GM19438 (cell line): Measurements from ENCODE around the gene TRAK1.
"Not testable (repeated sequence)": the region's sequence is repeated elsewhere in the genome, so short reads cannot be mapped to it uniquely, and the experiment has no call there.

ENCODE experiments used
- ATAC-seq: cut with Tn5 transposase; IDR thresholded peaks from one replicate; pipeline ENCODE4 v1.9.1; 2021; ENCODE audit warnings: low read depth; ENCODE audit not compliant: unreplicated experiment

TRAK1 gene

DNA sequence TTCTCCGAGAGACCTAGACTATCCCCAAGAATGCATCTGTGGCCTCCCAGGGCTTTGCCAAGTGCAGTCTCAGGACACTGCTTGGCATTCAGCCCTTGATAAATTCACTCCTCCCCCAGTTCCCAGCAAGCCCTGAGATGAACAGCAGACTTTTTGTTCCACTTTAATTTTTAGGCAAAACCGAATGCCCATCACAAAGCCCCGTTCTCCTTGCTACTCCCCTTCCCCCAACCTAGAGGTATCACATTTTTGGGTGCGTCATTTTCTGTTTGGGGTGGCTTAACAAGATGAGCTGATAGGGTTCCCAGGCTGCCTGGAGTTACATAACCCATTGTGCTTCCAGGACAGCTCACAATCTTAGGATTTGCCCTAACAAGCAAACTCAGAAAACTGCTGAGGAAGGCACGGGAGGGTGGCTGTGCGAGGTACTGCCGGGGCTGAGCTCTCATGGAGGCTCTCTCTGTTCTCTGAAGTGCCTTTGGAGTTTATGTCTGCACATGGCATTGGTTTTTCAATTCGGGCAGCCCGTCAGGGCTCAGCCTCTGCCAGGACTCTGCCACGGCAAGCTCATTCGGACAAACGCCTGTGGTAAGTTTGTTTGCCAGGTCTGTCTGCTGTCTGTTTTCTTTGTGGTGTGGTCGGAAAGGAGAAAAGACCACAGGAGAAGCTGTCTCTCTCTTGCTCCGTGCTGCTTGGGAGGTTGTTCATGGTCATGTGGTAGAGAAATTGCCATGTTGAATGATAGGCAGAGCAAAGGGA, at the start of gene TRAK1:
TRAK1 (plus strand) TSS at position 385 of the 759 bp plus-strand sequence; CDS start at position 498, 113 bp downstream.
- no peak for ATAC-seq

- no peak for ATAC-seq
Measured at GRCh38 chr3:42042747-42043098, 48.4 kb upstream of the TRAK1 start.

DNA sequence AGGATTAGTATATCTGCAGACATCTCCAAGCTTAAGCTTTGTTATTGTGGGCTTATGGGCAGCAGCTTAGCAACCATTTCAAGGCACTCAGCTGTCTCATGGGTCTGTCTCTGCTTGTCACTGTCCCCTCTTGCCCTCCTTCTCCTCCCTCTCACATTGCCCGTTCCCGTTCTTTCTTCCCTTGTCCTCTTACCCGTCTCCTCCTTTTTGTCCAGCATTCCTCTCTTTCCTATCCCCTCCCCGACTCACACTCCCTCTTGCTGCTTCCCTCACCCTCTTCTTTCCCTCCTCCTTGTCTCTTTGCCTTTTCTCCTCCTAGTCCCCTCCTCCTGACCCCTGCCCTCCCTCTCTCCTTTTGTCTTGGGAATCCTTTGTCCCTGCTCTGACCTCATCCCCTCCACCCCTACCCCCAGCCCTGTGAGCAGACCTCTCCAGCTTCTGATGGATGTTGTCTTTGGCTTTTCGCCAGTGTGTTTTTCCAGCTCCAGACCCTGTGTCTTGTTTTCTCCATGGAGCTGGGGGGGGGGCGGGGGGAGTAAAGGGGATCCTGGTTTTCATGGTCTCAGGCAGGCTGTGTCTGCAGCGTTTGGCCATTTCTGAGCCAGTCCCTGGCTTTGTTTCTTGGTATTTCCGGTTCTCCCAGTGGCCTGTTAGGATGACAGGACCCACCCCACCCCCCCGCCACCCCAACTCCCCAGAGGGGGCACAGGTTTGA, 47.9 kb upstream of the TRAK1 start:
- ATAC-seq: no peak

- no peak for ATAC-seq
Measured at GRCh38 chr3:42045708-42046243, 45.4 kb upstream of the TRAK1 start.

- not testable (repeated sequence) for ATAC-seq
Measured at GRCh38 chr3:42048526-42048925, 42.6 kb upstream of the TRAK1 start.

DNA sequence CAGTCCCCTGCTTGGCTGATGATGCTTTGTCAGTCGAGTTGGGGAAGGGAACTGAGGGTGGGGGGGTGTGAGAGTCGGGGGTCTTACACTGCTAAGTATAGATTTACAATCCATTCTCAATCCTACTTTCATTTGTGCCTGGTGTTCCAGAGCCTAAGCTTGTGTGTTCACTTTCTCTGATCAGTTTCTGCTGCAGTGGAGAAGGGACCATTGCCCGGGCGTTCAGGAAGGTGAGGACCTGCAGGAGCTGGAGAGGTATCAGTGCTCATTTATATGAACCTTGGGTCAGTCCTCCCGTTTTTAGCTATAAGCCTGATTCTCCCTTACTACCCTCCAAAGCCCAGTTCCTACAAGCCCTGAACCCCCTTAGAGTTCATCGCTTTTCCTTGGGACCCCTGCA, 41.0 kb upstream of the TRAK1 start:
- no peak for ATAC-seq

DNA sequence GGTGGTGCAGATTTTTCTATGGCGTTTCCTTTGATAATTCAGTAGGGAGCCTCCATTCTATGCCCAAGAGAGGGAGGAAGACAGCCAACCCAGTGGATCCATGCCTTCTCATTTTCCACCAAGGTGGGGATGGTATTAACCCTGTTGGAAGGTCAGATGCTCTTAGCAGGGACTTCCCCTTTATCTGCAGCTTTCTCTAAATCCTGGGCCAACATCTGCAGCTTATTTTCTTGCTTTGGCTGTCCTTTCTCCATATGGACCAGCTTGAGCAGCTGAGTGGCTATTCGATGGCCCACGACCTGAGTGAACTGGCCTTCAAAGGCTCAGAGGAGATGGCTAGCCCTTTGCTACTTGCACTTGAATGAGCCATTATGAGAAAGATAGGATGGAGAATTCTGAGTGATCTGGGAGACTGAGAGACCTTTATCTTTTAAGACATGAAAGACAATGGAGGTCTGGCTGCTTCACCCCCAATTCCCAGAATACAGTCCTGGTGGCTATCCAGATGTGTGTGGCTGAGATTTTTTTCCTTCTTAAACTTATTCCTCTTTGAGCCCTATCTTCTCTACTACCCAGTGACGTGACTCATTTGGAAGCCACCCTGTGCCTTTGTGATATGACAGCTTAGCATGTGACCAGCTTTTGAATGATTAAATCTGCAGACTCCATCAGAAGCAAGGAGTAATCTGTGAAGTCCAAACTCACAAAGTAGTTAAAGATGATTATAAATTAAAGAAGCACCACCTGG, 39.6 kb upstream of the TRAK1 start:
- ATAC-seq: no peak

- no peak for ATAC-seq
Measured at GRCh38 chr3:42052132-42052483, 39.0 kb upstream of the TRAK1 start.

- no peak for ATAC-seq
Measured at GRCh38 chr3:42052484-42053351, 38.4 kb upstream of the TRAK1 start.

- no peak for ATAC-seq
Measured at GRCh38 chr3:42053476-42053875, 37.7 kb upstream of the TRAK1 start.

GRCh38 chr3:42055291-42055690, 35.9 kb upstream of the TRAK1 start:
- ATAC-seq: no peak

DNA sequence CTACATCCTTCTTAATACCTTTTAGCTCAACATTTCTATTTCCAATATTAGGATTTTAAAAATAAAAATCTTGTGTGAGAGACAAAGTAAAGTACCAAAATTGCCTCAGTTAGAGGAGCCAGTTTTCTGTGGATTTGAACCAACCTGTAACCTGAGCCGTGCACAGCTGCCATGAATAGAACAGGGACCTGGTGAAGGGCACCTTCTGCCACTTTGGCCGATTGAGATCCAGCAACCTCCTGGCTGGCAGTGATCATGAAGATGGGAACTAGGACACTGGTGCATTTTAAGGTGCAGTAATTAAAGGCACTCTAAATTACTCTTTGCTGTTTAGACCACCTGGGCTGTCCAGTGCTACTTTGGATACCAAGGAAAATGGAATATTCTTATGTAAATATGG, 34.3 kb upstream of the TRAK1 start:
- no peak for ATAC-seq

DNA sequence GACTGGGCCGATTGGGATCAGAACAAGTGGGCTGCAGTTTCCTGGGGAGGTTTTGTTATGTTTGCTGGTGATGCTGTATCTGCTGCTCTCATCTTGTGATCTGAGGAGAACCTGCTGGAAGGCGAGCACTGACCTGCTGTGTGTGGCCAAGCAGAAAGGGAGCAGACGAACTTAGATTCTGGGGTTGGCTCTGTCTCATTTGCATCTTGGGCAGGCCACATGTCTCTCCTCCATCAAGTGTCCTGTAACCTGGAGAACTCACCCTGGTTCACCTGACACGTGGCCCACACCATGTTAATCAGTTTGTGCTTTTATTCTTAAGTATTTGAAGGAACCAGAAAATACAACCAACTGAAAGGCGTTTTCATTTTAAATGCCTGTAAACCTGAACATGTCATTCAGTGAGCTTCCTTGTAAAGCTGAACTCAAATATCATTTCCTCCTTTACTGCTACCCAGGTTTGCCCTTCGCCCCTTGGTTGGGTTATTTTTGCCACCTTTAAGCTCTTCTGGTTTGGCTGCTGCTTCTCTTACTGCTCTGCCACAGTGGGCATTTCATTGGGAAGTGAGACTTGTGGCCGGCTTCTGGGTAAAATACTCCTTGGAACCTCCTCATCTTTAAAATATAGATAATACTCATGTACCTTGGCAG, 33.5 kb upstream of the TRAK1 start:
- peak; percentile 56 for ATAC-seq

- ATAC-seq: no peak
Measured at GRCh38 chr3:42061025-42061712, 30.0 kb upstream of the TRAK1 start.

DNA sequence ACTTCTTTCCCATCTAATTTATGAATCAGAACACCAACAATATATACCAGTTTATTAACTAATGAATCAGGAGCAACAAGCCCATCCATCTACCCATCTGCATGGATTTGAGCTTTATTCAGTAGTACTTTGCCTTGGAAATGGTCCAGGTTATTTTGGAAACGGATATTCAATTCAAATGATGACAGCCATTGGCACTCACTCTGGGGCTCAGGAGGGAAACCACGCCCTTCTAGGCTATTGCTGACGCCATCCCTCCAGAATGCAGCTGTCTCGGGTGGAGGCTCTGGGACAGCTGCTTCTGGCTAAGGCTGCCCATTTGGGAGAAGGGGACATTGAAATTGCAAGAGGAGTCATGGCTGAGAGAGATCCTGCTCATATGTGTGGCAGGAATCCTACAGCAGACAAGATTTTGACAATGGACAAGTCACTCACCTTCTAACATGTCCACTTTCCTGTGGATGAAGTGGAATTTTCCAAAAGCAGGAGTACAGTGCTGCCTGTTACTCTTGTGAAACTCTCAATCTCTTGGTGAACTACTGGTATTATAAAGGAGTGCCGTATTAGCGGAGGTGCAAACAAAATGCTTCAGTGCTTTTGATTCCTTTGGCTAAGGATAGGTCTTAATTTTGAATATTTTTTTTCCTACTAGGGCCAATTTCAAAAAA, 29.3 kb upstream of the TRAK1 start:
- no peak for ATAC-seq

- no peak for ATAC-seq
Measured at GRCh38 chr3:42062464-42062863, 28.7 kb upstream of the TRAK1 start.

DNA sequence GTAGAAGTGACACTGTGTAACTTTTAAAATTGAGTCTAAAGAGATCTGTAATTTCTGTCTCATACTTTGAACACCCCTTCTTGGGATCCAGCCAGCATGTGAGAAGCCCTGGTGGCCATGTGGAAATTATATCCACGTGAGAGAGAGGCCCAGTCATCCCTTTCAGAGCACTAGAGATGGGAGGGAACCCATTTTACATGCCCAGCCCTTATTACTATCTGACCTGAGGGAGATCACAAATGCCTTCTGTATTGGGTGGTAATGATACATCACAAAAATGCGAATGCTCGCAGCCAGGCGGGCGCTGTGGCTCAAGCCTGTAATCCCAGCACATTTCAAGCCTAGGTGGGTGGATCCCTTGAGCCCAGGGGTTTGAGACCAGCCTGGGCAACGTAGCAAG, 27.3 kb upstream of the TRAK1 start:
- no peak for ATAC-seq

DNA sequence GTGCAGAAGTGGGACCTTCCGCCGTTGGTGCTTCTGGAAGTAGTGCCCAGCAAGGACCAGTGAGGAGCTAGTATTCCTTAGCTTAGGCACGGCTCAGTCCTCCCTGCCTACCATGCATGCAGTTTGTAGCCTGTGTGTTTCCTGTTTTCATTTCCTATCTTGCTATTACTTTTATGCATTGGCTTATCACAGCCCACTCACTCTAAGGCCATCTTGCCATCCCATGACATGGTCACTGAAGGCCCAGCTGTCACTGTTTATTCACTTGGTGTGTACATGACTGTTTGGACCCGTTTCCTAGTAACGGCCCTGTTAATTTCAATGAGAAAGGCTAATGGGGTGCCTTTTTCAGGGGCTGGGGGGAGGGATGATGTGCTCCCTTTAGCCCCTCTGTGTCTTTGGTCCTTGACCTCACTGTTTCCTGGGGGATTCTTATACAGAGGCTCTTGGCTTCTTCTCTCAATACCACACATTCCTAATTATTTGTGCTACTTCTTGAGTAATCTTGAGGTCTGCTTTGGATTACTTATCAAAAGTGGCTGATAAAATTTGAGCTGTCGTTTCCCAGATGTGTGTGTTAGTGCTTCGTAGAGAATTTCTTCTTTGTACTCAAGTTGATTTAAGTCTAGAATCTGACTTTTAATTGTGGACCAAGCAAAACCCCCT, 24.5 kb upstream of the TRAK1 start:
- ATAC-seq: no peak
